HG02588 (cell line): Measurements from ENCODE around the gene CRABP1.
"Not testable (repeated sequence)": the region's sequence is repeated elsewhere in the genome, so short reads cannot be mapped to it uniquely, and the experiment has no call there.

Experiments used
- ATAC-seq: cut with Tn5 transposase; IDR thresholded peaks from one replicate; pipeline ENCODE4 v1.9.1; 2021; ENCODE audit warnings: mild to moderate bottlenecking, moderate library complexity; ENCODE audit not compliant: unreplicated experiment

Gene CRABP1

DNA sequence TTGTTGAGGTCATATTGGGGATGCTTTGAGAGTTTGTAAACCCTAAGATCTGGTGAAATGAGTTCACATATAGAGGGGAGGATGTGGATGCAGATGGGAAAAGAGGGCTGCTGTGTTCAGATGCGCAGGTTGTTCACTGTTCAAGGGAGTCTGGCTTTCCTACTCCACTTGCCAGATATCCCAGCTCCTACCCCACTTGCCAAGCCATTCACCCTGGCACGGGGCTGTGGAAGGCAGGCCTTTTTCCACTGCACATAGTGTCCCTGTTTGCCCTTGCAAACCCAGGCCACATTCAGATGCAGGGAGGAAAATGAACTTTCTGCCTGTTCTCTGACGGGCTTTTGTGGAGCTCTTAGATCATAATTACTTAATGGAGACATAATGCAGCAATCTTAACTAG is 29.0 kb downstream of the CRABP1 start:
- ATAC-seq = no peak

DNA sequence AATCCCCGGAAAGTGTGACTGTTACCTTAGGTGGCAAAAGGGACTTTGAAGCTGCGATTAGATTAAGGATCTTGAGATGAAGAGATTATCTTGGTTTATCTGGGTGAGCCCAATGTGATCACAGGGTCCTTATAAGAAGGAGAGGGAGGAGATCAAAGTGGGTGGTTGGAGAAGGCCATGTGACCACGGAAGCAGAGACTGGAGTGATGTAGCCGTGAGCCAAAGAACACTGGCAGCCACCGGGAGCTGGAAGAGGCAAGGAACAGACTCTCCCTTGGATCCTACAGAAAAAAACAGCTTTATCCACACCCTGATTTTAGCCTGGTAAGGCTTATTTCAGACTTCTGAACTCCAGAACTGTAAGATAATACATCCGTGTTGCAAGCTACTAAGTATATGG is 29.9 kb downstream of the CRABP1 start:
- ATAC-seq = no peak

DNA sequence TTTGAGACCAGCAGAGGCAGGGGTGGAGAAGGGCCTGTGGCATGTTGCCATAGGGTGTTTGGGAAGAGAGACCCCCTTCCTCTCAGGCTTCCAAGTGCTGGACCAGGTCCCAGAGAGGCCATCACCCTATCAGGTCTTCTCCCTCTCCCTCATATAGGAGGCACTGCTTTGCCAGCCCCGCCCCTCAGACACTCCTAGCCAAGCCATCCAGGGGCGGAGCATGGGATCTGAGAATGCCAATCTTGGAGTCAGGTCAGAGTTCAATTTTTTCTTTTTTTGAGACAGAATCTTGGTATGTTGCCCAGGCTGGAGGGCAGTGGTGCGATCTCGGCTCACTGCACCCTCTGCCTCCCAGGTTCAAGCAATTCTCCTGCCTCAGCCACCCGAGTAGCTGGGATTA is 32.7 kb downstream of the CRABP1 start:
- ATAC-seq = no peak

DNA sequence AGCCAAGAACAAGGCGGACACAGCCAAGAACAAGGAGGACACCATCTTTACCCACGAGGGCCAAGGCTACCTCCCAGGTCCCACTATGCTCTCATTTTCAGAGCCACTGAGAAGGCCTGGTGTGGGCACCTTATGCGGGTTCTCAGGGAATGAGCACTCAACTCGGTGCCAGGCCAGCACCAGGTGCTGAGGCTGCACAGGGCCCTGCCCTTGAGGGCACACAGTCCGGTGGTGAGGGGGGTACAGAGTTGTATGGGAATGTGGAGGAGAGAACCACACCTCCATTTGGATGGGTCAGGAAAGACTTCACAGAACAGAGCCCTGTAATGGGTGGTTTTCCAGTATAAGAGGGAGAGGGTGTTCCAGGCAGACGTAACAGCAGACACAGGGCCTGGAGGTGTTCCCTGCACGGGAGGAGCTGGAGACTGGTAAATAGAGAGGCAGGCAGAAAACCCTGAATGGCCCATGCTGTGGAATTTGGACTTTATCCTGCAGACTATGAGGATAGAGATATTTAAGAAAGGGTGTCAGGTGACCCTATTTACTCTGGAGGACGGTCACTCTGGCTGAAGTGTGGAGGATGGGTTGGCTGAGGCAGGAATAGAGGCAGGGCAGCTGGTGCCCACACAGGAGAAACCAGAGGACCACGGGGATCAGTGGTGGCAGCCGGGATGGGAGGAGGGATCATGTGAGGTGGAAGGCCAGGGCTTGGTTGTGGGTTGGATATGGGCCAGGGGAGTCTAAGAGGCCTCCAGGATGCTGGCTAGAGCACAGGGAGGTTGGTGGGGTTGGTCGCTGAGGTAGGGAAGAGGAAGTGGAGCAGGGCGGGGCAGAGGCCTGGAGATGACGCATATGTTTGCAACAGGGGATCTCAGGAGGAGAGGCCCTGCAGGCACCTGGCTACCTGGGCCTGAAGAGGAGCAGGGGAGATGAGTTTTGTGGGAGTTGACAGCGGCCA is 34.6 kb downstream of the CRABP1 start:
- no peak for ATAC-seq

DNA sequence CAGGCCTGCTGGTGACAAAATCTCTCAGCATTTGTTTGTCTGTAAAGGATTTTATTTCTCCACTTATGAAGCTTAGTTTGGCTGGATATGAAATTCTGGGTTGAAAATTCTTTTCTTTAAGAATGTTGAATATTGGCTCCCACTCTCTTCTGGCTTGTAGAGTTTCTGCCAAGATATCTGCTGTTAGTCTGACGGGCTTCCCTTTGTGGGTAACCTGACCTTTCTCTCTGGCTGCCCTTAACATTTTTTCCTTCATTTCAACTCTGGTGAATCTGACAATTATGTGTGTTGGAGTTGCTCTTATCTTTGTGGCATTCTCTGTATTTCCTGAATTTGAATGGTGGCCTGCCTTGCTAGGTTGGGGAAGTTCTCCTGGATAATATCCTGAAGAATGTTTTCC is 40.0 kb downstream of the CRABP1 start:
- not testable (repeated sequence) for ATAC-seq

DNA sequence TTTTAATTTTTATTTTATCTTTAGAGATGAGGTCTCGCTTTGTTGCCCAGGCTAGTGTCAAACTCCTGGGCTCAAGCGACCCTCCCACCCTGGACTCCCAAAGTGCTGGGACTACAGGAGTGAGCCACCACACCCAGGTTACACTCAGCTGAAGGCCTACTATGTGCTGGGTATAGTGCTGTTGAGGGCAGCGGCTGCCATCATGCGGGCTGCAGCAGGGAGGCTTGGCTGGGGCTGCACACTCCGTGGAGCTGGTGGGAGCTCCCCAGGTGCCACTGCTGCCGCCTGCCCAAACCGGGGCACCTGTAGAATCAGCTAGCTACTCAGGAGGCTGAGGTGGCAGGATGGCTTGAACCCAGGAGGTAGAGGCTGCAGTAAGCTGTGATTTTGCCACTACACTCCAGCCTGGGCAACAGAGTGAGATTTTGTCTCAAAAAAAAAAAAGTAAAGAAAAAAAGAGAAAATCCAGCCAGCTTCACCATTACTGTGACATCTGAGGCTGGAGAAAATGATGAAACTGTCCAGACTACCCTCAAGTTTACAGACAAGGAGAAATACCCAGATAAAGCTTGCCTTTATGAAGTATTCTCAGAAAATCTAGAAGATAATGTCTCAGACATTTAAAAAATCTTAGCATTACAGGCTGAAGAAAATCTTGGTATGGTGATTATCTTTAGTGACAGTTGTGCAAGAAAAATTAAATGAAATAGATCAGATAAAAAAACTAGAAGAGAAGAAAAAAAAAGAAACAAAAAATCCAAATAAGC is 42.1 kb downstream of the CRABP1 start:
- no peak for ATAC-seq

DNA sequence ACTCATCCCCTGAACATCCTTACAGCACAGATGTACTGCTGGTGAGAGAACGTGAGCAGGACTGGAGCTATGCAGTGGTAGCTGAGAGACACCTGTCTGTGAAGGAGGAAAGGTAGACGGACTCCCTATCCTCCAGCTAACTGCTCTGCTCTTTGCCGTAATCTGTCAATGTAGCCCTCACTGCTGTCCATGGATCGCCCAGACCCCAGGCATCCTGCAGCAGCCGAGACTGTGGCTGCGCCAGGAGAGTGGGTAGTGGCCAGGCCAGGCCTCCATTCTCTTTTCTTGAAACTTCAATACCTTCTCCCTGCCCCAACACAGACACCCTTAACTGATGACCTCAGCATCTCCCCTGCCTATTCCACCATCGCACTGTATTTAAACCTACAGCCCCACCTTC is 44.5 kb downstream of the CRABP1 start:
- ATAC-seq = no peak

DNA sequence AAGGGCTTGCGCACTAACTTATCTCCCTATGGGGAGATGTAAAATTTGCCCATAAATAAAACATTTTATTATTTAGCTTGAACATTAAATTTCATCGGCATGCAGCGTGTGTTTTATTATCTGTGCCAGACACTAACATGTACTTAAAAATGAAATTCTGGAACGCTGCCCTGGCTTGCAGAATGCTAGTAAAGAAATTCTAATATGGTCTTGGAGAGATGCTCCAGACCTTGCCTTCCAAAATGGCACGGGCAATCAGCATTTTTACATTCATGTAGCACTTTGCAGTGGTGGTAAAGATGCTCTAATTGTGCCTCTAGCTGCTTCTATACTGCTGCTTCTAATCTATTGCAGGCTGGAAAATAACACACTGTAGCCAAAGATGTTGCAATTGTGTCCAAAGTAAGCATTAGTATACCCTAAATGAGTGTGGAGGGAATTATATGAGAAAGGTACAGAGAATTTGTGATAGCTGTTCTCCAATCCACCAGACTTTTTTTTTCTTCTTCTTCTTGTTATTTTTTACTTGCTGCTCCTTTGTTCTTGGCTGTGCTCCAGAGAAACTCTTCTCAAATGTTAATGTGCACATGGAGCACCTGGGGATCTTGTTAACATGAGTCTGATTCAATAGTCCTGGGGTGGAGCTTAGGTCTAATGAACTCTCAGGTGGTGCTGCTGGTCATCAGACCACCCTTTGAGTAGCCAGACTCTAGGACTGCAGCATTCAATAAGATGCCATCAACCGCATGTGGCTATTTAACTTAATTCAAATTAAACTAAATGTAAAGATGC is 47.3 kb downstream of the CRABP1 start:
- ATAC-seq = no peak

DNA sequence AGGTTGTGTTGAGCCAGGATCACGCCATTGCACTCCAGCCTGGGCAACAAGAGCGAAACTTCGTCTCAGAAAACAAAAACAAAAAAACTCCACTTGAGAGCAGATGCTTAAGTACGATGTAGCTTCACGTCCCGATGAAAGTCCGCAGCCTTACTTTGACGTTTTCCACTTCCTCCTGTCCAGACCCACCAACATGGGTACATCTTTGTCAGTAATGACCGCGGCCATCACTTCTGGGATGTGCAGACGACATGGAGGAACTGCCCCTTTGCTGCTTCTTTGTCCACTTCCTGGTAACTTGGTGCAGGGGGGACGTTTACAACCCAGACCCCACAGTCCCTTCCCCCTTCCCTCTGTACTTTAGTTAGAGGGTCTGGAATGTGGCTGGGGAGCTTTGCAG is 48.7 kb downstream of the CRABP1 start:
- ATAC-seq = no peak

DNA sequence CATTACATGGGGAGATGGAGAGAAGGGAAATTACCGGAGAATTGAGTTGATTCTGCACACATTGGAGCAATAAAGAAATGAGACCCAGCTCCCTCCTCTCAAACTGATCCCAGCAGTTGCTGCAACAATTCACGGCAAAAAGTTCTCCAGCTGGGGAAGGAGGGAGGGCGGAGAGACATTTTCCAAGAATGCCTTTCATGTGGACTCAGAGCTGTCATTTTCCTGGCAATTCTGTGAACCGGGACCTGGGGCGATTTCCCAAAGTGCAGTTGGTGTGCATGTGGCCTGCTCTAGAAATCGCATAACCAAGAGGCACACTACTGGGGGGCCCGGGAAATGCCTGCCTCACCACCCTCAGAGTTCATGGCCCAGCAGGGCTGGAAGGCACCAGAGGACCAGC is 49.2 kb downstream of the CRABP1 start:
- no peak for ATAC-seq

DNA sequence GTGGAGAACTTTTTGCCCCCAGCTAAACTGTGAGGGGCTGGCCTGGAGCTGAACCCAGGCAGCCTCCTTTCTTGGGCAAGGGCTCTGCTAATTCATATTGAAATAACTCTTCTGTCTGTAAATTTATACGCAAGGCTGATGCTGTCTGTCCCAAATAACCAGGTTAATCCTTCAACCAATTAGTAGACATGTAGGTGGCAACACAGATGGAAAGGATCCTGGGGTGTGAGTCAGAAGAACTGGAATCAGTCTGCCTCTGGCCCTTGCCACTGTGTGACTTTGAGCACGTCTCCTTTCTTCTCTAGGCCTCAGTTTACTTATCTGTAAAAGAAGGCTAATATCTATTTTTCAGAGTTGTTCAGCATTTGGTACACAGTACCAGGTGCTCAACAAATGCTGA is 49.6 kb downstream of the CRABP1 start:
- no peak for ATAC-seq

DNA sequence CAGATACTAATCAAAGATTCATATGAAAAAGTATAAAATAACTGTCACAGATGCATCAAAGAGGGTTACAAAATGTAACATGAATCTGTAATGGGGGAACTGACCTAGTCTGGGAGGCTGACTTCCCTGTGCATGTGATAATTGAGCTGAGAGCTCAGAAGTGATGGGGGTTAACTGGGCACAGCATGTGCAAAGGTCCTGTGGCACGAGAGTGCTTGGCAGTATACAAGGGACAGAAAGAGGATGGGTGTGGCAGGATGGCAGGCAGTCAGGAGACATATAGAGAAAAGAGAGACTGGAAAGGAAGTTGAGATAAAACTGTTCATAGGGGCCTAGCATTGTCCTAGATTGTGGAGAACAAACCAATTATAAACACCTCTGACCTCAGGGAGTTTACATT is 50.1 kb downstream of the CRABP1 start:
- no peak for ATAC-seq

DNA sequence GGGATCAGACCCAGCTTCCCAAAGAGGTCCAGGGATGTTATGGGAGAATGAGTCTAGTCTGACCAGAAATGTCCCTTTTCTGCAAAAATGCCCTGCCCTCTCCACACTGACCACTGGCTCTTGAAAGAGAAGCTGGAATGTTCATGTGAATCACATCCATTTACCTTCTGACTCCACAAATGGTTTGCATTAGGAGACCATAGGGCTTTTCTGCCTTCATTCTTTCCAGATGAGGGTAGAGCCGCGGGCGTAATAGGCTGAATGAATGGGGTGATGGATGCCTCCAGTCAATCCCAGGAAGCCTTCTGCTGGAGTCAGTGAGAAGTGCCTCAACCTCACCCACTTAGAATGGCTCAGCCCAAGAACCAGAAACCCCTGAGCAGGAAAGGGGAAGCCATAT is 50.7 kb downstream of the CRABP1 start:
- ATAC-seq = no peak

DNA sequence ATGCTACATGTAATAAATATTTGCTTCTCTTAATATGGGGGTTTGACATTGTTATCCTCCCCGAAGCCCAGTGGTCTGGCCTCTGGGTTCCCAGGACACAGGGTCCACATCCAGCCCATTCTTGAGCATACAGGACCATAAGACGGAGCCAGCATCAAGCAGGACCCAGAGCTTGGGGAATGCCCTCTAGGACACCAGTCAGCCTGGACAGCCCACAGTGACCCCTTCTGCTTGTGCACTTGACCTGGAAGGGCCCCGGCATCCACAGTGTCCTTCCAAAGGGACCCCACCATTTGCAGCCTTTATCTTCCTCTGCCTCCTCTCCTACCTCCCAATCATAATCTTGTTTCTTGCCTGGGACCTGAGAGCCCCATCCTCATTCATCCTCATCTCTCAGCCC is 51.6 kb downstream of the CRABP1 start:
- no peak for ATAC-seq

DNA sequence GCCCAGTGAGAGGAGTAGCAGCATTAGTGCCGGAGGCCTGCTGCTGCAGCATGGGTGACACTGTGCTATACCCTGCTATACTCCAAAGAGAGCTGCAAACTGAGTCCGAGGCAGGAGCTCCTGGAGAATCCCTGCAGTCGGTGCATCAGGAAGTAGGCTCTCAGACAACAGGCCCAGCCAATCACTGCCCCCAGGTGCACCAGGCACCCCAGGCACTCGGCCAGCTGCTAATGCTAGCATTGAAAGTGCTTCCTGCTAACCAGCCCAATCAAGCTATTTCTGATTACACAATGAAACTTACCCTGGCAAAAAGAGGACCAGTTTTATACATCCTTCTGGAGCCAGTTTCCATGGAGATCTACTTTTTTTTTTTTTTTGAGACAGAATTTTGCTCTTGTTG is 52.3 kb downstream of the CRABP1 start:
- no peak for ATAC-seq

DNA sequence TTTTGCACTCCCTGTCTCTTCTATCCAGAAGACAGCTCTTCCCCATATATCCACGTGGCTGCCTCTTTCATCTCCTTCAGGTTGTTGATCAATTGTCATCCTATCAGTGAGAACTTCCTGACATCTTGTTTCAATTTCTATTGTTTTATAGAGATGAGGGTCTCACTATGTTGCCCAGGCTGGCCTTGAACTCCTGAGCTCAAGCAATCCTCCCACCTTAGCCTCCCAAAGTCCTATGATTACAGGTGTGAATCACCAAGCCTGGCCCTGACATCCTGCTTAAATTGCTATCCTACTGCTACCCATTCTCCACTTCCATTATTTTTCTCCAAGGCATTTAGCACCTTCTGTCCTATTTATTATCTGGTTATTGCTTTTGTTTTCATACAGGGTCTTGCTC is 53.0 kb downstream of the CRABP1 start:
- ATAC-seq = no peak

DNA sequence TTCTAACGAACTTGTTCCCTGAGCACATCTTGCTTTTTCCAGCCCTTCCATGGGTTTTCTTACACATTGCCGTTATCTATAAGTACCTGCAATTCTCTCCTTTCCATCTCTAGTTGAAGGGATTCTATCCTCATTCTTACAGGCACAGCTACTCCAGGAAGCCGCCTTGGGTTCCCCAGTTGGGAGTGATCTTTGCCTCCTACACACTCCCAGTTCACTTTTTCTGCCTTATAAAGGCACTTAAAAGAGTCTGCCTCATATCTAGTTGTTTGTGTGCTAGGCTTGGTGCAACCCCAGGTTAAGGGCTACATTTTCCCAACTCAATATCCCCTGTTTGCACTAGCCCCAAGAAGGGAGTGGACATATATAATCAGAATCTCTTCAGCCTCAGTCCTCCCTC is 53.9 kb downstream of the CRABP1 start:
- ATAC-seq = no peak

DNA sequence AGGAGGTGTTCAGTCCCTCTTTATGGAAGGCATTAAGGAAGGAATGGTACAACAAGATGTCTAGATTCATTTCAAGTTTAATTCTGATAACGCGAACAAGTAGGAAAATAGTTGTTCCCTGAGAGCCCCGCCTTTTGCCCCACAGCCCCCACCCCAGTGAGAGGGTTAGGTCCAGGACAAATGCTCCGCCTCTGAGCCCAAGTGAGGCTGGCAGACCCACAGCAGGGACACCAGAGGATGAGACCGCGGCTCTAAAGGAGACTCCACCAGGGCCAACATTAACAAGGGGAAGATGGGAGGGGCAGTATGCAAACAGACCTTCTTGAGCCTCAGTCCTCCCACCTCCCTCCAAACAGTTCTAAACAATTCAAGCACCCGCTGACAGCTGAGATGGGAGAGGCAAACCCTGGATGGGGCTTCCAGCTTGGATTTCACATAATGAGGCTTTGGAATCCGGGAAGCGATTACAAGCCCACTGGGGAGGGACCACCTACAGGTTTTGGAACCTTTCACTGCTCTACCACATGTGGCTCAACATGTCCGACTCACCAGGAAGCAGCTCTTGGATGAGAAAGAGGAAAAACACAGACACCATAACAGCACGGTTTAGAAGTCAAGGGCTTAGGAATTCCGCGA is 54.9 kb downstream of the CRABP1 start:
- no peak for ATAC-seq

DNA sequence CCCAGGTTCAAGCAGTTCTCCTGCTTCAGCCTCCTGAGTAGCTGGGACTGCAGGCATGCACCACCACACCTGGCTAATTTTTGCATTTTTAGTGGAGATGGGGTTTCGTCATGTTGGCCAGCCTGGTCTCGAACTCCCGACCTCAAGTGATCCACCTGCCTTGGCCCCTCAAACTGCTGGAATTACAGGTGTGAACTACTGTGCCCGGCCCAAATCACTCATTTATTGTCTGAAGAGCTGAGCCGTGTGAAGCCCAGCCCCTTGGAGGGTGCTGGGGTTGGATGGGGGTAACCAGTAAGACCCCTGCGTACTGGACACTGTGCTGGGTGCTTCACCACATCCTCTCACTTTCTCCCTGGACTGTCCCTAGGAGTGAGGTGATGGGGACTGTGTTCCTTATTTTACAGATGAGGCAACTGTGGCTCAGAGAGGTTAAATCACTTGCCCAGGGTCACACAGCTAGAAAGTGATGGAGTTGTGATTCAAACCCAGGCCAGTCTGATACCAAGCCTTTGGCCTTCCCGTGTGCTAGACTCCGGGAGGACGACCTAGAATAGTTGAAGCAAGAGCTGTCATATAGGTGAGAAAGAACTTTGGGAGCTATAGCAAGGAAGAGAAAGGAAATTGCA is 56.1 kb downstream of the CRABP1 start:
- no peak for ATAC-seq

DNA sequence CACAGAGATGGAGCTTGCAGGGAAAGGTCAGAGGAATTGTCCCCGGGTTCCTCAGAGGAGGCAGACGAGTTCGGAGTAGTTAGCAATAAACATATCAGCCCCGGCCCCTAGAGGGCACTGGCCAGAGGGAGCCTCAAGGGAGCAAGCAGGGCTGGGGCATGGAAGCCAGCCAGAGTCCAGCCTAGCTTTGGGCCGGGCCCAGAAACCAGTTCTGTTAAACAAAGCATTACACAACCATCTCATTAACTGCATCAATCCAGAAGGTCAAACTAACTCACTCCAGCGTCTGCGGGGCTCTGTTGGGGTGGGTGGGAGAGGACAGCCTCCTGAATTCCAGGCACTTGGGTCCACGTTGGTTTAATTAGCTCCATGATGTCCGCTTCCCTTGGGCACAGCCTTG is 56.8 kb downstream of the CRABP1 start:
- ATAC-seq = no peak
